Left hindlimb (tissue), 1 donor: ENCODE results near the gene CLCF1.
"Not testable (repeated sequence)": the region's sequence is repeated elsewhere in the genome, so short reads cannot be mapped to it uniquely, and the experiment has no call there.

ENCODE experiments used
- DNase-seq: peaks from one replicate; pipeline ENCODE4 v3.0.0-alpha.2; 2018

The CLCF1 gene

GRCh38 chr11:67321313-67321871, 52.0 kb downstream of the CLCF1 start:
- DNase-seq: no peak

DNA sequence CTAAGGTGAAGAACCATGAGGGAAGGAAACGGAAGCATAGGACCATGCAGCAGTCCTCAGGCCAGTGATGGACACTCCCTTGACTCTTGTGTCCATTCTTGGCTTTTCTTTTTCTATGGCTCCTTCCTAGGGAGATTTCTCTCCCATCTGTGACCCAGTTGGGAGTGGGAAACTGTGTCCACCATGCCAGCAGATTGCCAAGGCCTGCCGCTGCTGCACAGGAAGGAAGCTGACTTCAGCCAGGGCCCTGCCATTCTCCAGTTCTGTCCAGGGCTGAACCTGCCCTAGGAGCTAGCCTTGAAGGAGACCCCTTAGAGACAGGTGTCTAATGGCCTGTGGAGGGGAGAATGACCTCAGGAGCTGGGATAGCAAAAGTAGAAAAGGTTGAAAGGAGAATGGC, 52.7 kb downstream of the CLCF1 start:
- no peak for DNase-seq

DNA sequence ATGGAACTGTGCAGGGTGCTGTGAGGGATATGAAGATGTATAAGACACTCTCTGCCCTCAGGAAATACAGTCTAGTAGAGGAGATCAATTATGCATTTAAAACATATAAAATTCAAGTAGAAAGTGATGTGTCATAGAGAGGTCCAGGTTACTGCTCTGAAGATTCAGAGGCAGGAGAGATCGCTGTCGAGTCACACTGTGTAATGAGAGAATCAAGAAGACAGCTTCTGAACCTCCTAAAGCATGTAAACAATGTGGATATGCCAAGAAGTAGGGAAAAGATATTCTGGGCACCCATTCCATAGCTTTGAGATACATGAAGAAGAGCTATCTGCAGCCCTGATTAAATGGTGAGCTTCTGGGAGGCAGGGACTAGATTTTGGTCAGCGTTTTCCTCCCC, 53.4 kb downstream of the CLCF1 start:
- DNase-seq: no peak

DNA sequence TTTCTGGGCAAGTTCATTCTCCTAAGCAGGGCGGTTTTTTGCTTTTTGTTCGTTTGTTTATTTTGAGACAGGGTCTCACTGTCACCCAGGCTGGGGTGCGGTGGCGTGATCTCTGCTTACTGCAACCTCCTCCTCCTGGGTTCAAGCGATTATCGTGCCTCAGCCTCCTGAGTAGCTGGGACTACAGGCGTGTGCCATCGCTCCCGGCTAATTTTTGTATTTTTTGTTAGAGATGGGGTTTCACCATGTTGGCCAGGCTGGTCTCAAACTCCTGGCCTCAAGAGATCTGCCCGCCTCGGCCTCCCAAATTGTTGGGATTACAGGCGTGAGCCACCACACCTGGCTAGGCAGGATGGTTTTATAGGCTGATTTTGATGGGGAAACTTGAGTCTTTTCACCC, 54.5 kb downstream of the CLCF1 start:
- not testable (repeated sequence) for DNase-seq

DNA sequence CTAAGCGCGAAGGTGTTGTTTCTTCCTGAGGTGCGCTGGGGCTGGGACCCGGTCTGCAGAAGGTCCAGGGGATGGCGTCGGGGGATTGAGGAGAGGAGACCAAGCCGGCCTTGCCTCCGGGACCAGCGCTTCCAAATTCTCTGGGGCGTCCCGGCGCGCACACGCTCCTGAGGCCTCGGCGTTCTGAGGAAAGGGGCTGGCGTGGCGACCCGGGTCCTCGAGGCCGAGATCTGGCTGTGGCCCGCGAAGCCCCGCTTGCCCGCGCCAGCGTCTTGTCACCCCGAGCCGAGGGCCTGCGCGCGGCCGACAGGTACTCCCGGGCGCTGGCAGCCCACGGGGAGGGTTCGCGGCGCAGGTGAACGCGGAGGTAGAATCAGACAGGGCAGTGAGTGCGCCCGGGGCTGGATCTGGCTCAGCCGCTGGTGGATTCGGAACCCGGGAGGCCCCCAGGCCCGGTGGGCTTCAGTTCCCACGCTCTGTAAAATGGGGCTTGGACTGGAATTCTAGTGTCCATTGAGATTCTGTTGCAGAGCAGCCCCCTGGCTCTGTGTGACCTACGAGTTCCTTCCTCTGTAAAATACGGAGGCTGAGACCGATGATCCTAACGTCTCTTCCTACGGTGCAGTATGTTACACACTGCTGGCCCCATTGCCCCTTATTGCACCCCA, 55.4 kb downstream of the CLCF1 start:
- no peak for DNase-seq

GRCh38 chr11:67317205-67317887, 56.1 kb downstream of the CLCF1 start:
- peak; percentile 96 for DNase-seq

DNA sequence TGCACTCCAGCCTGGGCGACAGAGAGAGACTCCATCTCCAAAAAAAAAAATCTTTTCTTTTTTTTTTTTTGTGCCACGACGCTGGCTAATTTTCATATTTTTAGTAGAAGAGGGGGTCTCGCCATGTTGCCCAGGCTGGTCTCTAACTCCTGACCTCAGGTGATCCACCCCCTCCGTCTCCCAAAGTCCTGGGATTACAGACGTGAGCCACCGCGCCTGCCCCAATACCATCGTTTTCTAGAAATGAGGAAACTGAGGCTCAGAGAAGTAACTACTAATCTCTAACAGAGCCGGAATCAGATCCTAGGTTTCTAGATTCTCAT, 56.6 kb downstream of the CLCF1 start:
- no peak for DNase-seq

DNA sequence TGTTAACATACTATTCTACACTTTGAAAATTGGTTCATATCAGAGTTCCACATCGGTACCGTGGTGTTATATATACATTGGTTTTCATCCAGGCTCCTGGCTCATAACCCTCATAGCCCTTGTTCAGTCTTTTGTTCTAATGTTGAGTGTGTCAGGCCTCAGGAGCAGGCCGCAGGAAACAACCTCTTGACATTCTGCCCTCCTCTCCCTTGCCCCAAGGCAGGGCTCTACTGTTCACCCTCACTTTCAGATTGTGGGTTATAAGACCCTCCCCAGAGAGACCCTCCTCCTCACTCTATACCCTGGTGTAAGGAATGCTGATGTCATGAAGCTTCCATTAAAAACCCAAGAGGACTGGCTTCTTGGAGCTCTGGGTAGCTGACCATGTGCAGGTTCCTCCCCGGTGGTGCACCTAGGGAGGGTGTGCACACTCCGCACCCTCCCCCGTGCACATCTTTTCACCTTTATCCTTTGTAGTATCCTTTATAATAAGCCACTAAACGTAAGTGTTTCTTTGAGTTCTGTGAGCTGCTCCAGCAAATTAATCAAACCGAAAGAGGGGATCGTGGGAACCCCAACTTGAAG, 58.0 kb downstream of the CLCF1 start:
- no peak for DNase-seq

DNA sequence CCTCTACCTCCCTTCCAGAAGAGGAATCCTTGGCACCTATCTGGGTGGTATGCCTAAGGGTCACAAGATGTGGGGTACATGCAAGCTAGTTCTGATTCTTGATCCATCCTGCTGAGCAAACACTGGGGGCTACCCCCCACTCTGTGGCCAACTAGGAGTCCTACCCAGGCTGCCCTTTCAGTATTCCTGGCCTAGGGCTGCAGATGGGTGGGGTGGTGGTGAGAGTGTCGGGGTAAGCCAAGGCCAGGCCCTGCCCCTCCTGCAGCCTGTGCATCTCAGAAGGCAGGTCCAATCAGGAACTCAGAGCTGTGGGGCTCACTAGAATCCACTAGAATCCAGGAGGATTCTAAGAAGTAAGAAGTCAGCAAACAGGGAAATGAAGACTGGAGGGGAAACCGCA, 59.2 kb downstream of the CLCF1 start:
- no peak for DNase-seq
